GM21528 (cell line): ENCODE data around the gene ALPL.
"Not testable (repeated sequence)": the region's sequence is repeated elsewhere in the genome, so short reads cannot be mapped to it uniquely, and the experiment has no call there.

Source experiments
- ATAC-seq: cut with Tn5 transposase; IDR thresholded peaks from one replicate; pipeline ENCODE4 v1.9.1; 2021; ENCODE audit warnings: mild to moderate bottlenecking, moderate library complexity; ENCODE audit not compliant: unreplicated experiment, low FRiP score

Gene ALPL

GRCh38 chr1:21552715-21553114 lies 43.5 kb downstream of the ALPL start:
- no peak for ATAC-seq

GRCh38 chr1:21553116-21553926 lies 44.1 kb downstream of the ALPL start:
- ATAC-seq: no peak

- ATAC-seq: no peak
Observed at GRCh38 chr1:21559788-21560567, 50.8 kb downstream of the ALPL start.

GRCh38 chr1:21560916-21561638 lies 51.9 kb downstream of the ALPL start:
- ATAC-seq: no peak

- ATAC-seq: no peak
Observed at GRCh38 chr1:21562896-21563295, 53.7 kb downstream of the ALPL start.

GRCh38 chr1:21563971-21564370 lies 54.7 kb downstream of the ALPL start:
- no peak for ATAC-seq

GRCh38 chr1:21564521-21565095 lies 55.4 kb downstream of the ALPL start:
- ATAC-seq: no peak

GRCh38 chr1:21565285-21565684 lies 56.1 kb downstream of the ALPL start:
- ATAC-seq: no peak

GRCh38 chr1:21566361-21566760 lies 57.1 kb downstream of the ALPL start:
- ATAC-seq: not testable (repeated sequence)

GRCh38 chr1:21567241-21568005 lies 58.2 kb downstream of the ALPL start:
- no peak for ATAC-seq

- ATAC-seq: no peak
Observed at GRCh38 chr1:21568006-21568746, 59.0 kb downstream of the ALPL start.

GRCh38 chr1:21568809-21569385 lies 59.7 kb downstream of the ALPL start:
- ATAC-seq: no peak

GRCh38 chr1:21569820-21570527 lies 60.8 kb downstream of the ALPL start:
- ATAC-seq: no peak

- ATAC-seq: no peak
Observed at GRCh38 chr1:21570528-21570875, 61.3 kb downstream of the ALPL start.

GRCh38 chr1:21570885-21571284 lies 61.7 kb downstream of the ALPL start:
- ATAC-seq: no peak

GRCh38 chr1:21572221-21572620 lies 63.0 kb downstream of the ALPL start:
- no peak for ATAC-seq

GRCh38 chr1:21572735-21573277 lies 63.6 kb downstream of the ALPL start:
- no peak for ATAC-seq

- ATAC-seq: no peak
Observed at GRCh38 chr1:21573475-21573874, 64.3 kb downstream of the ALPL start.
